Upper lobe of right lung (tissue), 1 donor: ENCODE results near the gene CSMD2. TPM values are rescaled to one million over a fixed set of nuclear protein-coding genes. Genes with fewer than 3 reads are reported as not detected.

Experiments used
- ATAC-seq: fragments of 200-7000 bp; cut with Tn5 transposase; one replicate; pipeline ENCODE4 v1.9.1; 2020; ENCODE audit warnings: mild to moderate bottlenecking, moderate library complexity
- DNase-seq: peaks from one replicate; pipeline ENCODE4 v3.0.0-alpha.2; 2020
- H3K27ac ChIP-seq: fragments of 200-600 bp; one replicate; pipeline ENCODE4 v1.8.0; 2022
- H3K27me3 ChIP-seq: fragments of 200-600 bp; one replicate; pipeline ENCODE4 v1.8.0; 2022; ENCODE audit warnings: mild to moderate bottlenecking
- H3K36me3 ChIP-seq: fragments of 200-600 bp; one replicate; pipeline ENCODE4 v1.8.0; 2022
- H3K4me1 ChIP-seq: fragments of 200-600 bp; one replicate; pipeline ENCODE4 v1.8.0; 2022
- H3K4me3 ChIP-seq: fragments of 200-600 bp; one replicate; pipeline ENCODE4 v1.8.0; 2022; ENCODE audit warnings: mild to moderate bottlenecking
- H3K9me3 ChIP-seq: fragments of 200-600 bp; one replicate; pipeline ENCODE4 v1.8.0; 2022
- intact Hi-C: fragments of 100-400 bp; cut with DNase I; formaldehyde crosslinking; loops from one replicate; pipeline ENCODE4 v1.11.0; 2022
- total RNA-seq: library from RNA; stranded (reverse); fragmentation: NEBNext Ultra II Directional; extraction: Animal tissue kit (Norgen Biotek cat#: 25700); gene quantifications from one replicate; pipeline ENCODE4 v1.2.1, GENCODE V29; 2021
- TF ChIP-seq, protein P1 (sequence below): fragments of 200-600 bp; IDR thresholded peaks from one replicate; pipeline ENCODE4 v1.8.0; 2022; ENCODE audit warnings: antibody characterized with exemption
- donor health status: DM: no; HTN: yes; CAD: no; lungs with severe emphysema.

CSMD2 gene
- total RNA-seq, 1 donor from 2014 or later = 0.67 TPM

DNA sequence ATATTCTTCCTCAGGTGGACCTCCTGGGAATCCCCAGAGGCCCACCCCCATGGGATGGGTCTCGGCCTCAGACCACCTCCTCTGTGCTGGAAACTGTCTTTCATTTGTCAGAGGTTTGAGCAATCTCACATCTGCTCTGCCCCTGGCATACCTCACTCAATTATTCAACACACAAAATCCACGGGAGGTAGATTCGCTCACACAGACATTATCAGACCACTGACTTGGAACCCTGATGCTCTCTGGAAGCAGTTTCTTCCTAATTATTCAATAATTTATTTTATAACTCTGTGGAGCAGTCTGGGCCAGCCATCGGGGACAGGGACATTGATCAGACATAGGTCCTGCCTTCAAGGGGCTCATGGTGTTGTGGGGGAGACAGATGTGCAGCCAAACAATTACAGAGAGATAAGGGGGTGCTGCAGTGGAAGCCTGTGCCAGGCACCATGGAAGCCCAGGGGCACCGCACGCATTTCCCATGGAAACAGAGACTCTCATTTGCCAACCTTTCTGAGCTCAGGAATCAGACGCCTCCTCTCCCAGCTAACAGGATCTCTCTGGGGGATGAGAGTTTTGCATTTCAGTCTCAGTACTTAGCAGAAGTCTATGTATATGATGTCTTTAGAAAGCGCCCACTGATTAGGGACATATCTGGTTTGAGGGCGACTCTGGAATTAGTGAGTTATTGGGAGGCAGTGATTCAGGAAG, 204.7 kb downstream of the CSMD2 start:
- no peak for DNase-seq
- no peaks in the 10 kb centered on the region for H3K4me1 ChIP-seq
- no peak for ATAC-seq

GRCh38 chr1:33957854-33958253, 207.2 kb downstream of the CSMD2 start:
- ATAC-seq (no peak), DNase-seq (no peak)
- TF ChIP-seq, protein P1, sequence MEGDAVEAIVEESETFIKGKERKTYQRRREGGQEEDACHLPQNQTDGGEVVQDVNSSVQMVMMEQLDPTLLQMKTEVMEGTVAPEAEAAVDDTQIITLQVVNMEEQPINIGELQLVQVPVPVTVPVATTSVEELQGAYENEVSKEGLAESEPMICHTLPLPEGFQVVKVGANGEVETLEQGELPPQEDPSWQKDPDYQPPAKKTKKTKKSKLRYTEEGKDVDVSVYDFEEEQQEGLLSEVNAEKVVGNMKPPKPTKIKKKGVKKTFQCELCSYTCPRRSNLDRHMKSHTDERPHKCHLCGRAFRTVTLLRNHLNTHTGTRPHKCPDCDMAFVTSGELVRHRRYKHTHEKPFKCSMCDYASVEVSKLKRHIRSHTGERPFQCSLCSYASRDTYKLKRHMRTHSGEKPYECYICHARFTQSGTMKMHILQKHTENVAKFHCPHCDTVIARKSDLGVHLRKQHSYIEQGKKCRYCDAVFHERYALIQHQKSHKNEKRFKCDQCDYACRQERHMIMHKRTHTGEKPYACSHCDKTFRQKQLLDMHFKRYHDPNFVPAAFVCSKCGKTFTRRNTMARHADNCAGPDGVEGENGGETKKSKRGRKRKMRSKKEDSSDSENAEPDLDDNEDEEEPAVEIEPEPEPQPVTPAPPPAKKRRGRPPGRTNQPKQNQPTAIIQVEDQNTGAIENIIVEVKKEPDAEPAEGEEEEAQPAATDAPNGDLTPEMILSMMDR = no peak

More for the DNA sequence above, 204.7 kb downstream of the CSMD2 start:
- no peak overlapping the region for H3K27ac ChIP-seq
- no peaks in the 10 kb centered on the region for H3K9me3 ChIP-seq
- H3K27me3 ChIP-seq = no peaks in the 10 kb centered on the region
- H3K4me3 ChIP-seq = no peak overlapping the region
- intact Hi-C loops = no loop called here
- TF ChIP-seq, protein P1 = no peak
- no peaks in the 10 kb centered on the region for H3K36me3 ChIP-seq

DNA sequence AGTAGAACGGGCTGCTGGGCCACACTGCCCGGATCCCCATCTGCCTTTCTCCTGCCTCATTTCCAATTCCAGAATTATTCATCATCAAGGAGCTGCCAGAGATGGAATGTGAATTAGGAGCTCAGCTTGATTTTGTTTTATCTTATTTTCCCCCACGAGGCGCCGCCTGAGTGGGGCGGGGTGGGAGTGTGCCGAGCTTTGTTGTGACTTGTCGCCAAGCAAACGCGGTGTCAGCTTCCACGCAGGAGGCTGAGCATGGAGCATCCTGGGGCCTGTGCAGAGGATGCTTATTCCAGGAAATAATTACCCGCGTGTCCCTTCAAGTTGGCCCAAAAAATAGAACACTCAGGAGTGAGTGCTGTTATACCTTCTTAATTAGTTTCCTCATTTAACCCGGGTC, 209.9 kb downstream of the CSMD2 start:
- Histone ChIP-seq H3K4me3 (no peak overlapping the region), H3K36me3 (no peaks in the 10 kb centered on the region), H3K27ac (no peak overlapping the region), H3K4me1 (no peaks in the 10 kb centered on the region), H3K9me3 (no peaks in the 10 kb centered on the region), H3K27me3 (no peaks in the 10 kb centered on the region)
- ATAC-seq = no peak
- intact Hi-C loops = no loop called here
- TF ChIP-seq, protein P1 = no peak
- no peak for DNase-seq

More at GRCh38 chr1:33957854-33958253, 207.2 kb downstream of the CSMD2 start:
- Histone ChIP-seq H3K9me3 (no peaks in the 10 kb centered on the region), H3K27ac (no peak overlapping the region), H3K4me3 (no peak overlapping the region), H3K36me3 (no peaks in the 10 kb centered on the region), H3K27me3 (no peaks in the 10 kb centered on the region), H3K4me1 (no peaks in the 10 kb centered on the region)
- intact Hi-C loops = no loop called here

- intact Hi-C loops = no loop called here
- ATAC-seq = no peak
- H3K4me1 ChIP-seq = no peaks in the 10 kb centered on the region
- no peak overlapping the region for H3K4me3 ChIP-seq
- H3K27me3 ChIP-seq = no peaks in the 10 kb centered on the region
- H3K27ac ChIP-seq = no peak overlapping the region
- TF ChIP-seq, protein P1 = no peak
- H3K36me3 ChIP-seq = no peaks in the 10 kb centered on the region
- DNase-seq = no peak
- H3K9me3 ChIP-seq = no peaks in the 10 kb centered on the region
Observed at GRCh38 chr1:33949570-33949969, 215.5 kb downstream of the CSMD2 start.

GRCh38 chr1:33948291-33948690, 216.7 kb downstream of the CSMD2 start:
- intact Hi-C loops = no loop called here
- Histone ChIP-seq H3K4me3 (no peak overlapping the region), H3K4me1 (no peaks in the 10 kb centered on the region), H3K27ac (no peak overlapping the region), H3K9me3 (no peaks in the 10 kb centered on the region), H3K27me3 (no peaks in the 10 kb centered on the region), H3K36me3 (no peaks in the 10 kb centered on the region)
- no peak for DNase-seq
- ATAC-seq = no peak
- TF ChIP-seq, protein P1 = no peak
